ENCODE results near the gene FTCD.

GRCh38 chr21:46100906-46101305, 54.5 kb downstream of the FTCD start:
- TF ChIP-seq POLR2AphosphoS5 (IDR thresholded peaks at IDR 0.05; ENCODE audit: insufficient read depth in 1 of 2, low read depth in 1 of 2) = no peak
- no peak for TF ChIP-seq POLR2A (IDR thresholded peaks at IDR 0.05)
- no peak for TF ChIP-seq CTCF (IDR thresholded peaks at IDR 0.05)

All from vagina (tissue), 2 donors.